H1 (cell line): ENCODE measurements around the gene HPCAL4. TPM values are rescaled to one million over a fixed set of nuclear protein-coding genes. Genes with fewer than 3 reads are reported as not detected.

Experiments
- CTCF ChIP-seq, 3 experiments: IDR thresholded peaks; 1 replicate in 2 of 3; 2 replicates in 1 of 3; pipeline versions ENCODE4 v1.5.1 to v1.6.1; 2011; ENCODE audit warnings: low read length in 3 of 3, mild to moderate bottlenecking in 3 of 3, inconsistent platforms in 2 of 3, low read depth in 1 of 3, moderate library complexity in 1 of 3; ENCODE audit not compliant: insufficient read depth in 1 of 3; ENCODE audit errors: control extremely low read depth in 1 of 3
- GABPA ChIP-seq: IDR thresholded peaks from 2 replicates; pipeline ENCODE4 v1.6.1; 2011; ENCODE audit warnings: mild to moderate bottlenecking, low read length, moderate library complexity, borderline replicate concordance; ENCODE audit not compliant: insufficient read depth
- JUN ChIP-seq: IDR thresholded peaks from 2 replicates; pipeline ENCODE4 v1.6.1; 2011; ENCODE audit warnings: low read depth, mild to moderate bottlenecking, improper control_type of control experiment, low read length
- RAD21 ChIP-seq, 2 experiments: IDR thresholded peaks in 1 of 2; conservative IDR thresholded peaks in 1 of 2; 2 replicates each; pipeline ENCODE4 v1.6.1; 2011; ENCODE audit warnings: low read depth in 2 of 2, low read length in 2 of 2, improper control_type of control experiment in 1 of 2, inconsistent platforms in 1 of 2, mild to moderate bottlenecking in 1 of 2, moderate library complexity in 1 of 2
- polyA plus RNA-seq, 7 experiments: library from polyadenylated mRNA; depleted of rRNA in 3 of 7; stranded (reverse) in 5 of 7; unstranded in 2 of 7; fragments of >200 nt in 5 of 7; fragments of 200-250 nt in 2 of 7; gene quantifications; 1 replicate in 5 of 7; 2 replicates in 1 of 7; 4 replicates in 1 of 7; pipeline versions ENCODE4 v1.2.1 to v1.2.3, GENCODE V29; 2011 to 2013; ENCODE audit warnings: missing spikeins in 2 of 7, mixed read lengths in 2 of 7
- total RNA-seq: library from RNA; stranded (reverse); fragmentation: NEBNext Ultra II Directional; extraction: Animal tissue kit (Norgen Biotek cat#: 25700); gene quantifications from 2 replicates; pipeline ENCODE4 v1.2.1, GENCODE V29; 2021
- TF ChIP-seq, protein P1 (sequence below): fragments of 300-600 bp; sonication (generic); IDR thresholded peaks from 2 replicates; pipeline ENCODE4 v1.7.1; 2012; ENCODE audit warnings: low read length, moderate library complexity, mild to moderate bottlenecking, inconsistent platforms; ENCODE audit not compliant: insufficient replicate concordance

Gene HPCAL4
- total and polyA plus RNA-seq, 2 of the 8 experiments (the other 6 are each of a cell fraction or from before 2014, with no cell fraction given), result 0.54 to 0.74 TPM

DNA sequence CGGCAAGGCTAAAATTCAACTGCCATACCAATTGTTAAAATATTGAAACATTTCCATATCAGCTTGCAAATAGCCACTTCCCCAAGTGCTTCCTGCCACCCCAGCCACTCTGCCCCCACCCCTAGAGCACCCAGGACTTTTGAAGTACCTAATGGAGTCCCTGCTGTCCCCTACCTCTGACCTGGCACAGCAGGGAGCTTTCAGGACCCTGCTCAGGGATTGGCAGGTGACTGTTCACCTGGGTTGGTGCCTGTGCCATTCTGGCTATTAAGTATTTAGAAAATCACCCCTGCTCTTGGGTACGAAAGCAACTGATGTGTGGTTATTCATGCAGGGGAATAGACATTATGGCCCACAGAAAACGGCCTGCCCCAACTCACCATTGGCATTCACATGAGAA, 9.1 kb upstream of the HPCAL4 start (continued):
- TF ChIP-seq RAD21 (IDR thresholded peaks at IDR 0.05 in 1 of 2, conservative IDR thresholded peaks at IDR 0.05 in 1 of 2; ENCODE audit: low read depth in 2 of 2, low read length in 2 of 2), result no peak
- no peak for TF ChIP-seq JUN
- no peak for TF ChIP-seq CTCF (IDR thresholded peaks at IDR 0.05; ENCODE audit: control extremely low read depth in 1 of 3, insufficient read depth in 1 of 3, low read depth in 1 of 3, low read length in 3 of 3)
- no peak for TF ChIP-seq GABPA
- TF ChIP-seq, protein P1, sequence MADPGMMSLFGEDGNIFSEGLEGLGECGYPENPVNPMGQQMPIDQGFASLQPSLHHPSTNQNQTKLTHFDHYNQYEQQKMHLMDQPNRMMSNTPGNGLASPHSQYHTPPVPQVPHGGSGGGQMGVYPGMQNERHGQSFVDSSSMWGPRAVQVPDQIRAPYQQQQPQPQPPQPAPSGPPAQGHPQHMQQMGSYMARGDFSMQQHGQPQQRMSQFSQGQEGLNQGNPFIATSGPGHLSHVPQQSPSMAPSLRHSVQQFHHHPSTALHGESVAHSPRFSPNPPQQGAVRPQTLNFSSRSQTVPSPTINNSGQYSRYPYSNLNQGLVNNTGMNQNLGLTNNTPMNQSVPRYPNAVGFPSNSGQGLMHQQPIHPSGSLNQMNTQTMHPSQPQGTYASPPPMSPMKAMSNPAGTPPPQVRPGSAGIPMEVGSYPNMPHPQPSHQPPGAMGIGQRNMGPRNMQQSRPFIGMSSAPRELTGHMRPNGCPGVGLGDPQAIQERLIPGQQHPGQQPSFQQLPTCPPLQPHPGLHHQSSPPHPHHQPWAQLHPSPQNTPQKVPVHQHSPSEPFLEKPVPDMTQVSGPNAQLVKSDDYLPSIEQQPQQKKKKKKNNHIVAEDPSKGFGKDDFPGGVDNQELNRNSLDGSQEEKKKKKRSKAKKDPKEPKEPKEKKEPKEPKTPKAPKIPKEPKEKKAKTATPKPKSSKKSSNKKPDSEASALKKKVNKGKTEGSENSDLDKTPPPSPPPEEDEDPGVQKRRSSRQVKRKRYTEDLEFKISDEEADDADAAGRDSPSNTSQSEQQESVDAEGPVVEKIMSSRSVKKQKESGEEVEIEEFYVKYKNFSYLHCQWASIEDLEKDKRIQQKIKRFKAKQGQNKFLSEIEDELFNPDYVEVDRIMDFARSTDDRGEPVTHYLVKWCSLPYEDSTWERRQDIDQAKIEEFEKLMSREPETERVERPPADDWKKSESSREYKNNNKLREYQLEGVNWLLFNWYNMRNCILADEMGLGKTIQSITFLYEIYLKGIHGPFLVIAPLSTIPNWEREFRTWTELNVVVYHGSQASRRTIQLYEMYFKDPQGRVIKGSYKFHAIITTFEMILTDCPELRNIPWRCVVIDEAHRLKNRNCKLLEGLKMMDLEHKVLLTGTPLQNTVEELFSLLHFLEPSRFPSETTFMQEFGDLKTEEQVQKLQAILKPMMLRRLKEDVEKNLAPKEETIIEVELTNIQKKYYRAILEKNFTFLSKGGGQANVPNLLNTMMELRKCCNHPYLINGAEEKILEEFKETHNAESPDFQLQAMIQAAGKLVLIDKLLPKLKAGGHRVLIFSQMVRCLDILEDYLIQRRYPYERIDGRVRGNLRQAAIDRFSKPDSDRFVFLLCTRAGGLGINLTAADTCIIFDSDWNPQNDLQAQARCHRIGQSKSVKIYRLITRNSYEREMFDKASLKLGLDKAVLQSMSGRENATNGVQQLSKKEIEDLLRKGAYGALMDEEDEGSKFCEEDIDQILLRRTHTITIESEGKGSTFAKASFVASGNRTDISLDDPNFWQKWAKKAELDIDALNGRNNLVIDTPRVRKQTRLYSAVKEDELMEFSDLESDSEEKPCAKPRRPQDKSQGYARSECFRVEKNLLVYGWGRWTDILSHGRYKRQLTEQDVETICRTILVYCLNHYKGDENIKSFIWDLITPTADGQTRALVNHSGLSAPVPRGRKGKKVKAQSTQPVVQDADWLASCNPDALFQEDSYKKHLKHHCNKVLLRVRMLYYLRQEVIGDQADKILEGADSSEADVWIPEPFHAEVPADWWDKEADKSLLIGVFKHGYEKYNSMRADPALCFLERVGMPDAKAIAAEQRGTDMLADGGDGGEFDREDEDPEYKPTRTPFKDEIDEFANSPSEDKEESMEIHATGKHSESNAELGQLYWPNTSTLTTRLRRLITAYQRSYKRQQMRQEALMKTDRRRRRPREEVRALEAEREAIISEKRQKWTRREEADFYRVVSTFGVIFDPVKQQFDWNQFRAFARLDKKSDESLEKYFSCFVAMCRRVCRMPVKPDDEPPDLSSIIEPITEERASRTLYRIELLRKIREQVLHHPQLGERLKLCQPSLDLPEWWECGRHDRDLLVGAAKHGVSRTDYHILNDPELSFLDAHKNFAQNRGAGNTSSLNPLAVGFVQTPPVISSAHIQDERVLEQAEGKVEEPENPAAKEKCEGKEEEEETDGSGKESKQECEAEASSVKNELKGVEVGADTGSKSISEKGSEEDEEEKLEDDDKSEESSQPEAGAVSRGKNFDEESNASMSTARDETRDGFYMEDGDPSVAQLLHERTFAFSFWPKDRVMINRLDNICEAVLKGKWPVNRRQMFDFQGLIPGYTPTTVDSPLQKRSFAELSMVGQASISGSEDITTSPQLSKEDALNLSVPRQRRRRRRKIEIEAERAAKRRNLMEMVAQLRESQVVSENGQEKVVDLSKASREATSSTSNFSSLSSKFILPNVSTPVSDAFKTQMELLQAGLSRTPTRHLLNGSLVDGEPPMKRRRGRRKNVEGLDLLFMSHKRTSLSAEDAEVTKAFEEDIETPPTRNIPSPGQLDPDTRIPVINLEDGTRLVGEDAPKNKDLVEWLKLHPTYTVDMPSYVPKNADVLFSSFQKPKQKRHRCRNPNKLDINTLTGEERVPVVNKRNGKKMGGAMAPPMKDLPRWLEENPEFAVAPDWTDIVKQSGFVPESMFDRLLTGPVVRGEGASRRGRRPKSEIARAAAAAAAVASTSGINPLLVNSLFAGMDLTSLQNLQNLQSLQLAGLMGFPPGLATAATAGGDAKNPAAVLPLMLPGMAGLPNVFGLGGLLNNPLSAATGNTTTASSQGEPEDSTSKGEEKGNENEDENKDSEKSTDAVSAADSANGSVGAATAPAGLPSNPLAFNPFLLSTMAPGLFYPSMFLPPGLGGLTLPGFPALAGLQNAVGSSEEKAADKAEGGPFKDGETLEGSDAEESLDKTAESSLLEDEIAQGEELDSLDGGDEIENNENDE, result no peak
